ENCODE results near the gene SH2D5.

The SH2D5 gene

GRCh38 chr1:20732588-20733359, at the start of gene SH2D5:
Gene SH2D5 (minus strand): TSS chr1:20732703. CDS start chr1:20728044, 4,659 bp downstream.
- peak; percentile 44 to 45 for DNase-seq (ENCODE audit: low read depth in 1 of 2, low spot score in 1 of 2)

- DNase-seq (ENCODE audit: low read depth in 1 of 2, low spot score in 1 of 2) = no peak
Observed at GRCh38 chr1:20775700-20776099, 43.2 kb upstream of the SH2D5 start.

GRCh38 chr1:20771780-20772179, 39.3 kb upstream of the SH2D5 start:
- DNase-seq (ENCODE audit: low read depth in 1 of 2, low spot score in 1 of 2) = no peak

- DNase-seq (ENCODE audit: low read depth in 1 of 2, low spot score in 1 of 2) = no peak
Observed at GRCh38 chr1:20770314-20771087, 38.0 kb upstream of the SH2D5 start.

- no peak for DNase-seq (ENCODE audit: low read depth in 1 of 2, low spot score in 1 of 2)
Observed at GRCh38 chr1:20767271-20767670, 34.8 kb upstream of the SH2D5 start.

GRCh38 chr1:20763417-20763816, 30.9 kb upstream of the SH2D5 start:
- DNase-seq (ENCODE audit: low read depth in 1 of 2, low spot score in 1 of 2) = no peak

- DNase-seq (ENCODE audit: low read depth in 1 of 2, low spot score in 1 of 2) = no peak
Observed at GRCh38 chr1:20760322-20760721, 27.8 kb upstream of the SH2D5 start.

GRCh38 chr1:20753589-20753988, 21.1 kb upstream of the SH2D5 start:
- no peak for DNase-seq (ENCODE audit: low read depth in 1 of 2, low spot score in 1 of 2)

GRCh38 chr1:20751462-20751990, 19.0 kb upstream of the SH2D5 start:
- no peak for DNase-seq (ENCODE audit: low read depth in 1 of 2, low spot score in 1 of 2)

- DNase-seq (ENCODE audit: low read depth in 1 of 2, low spot score in 1 of 2) = no peak
Observed at GRCh38 chr1:20742671-20743070, 10.2 kb upstream of the SH2D5 start.

- no peak for DNase-seq (ENCODE audit: low read depth in 1 of 2, low spot score in 1 of 2)
Observed at GRCh38 chr1:20740781-20741180, 8.3 kb upstream of the SH2D5 start.

- DNase-seq (ENCODE audit: low read depth in 1 of 2, low spot score in 1 of 2) = no peak
Observed at GRCh38 chr1:20739225-20739624, 6.7 kb upstream of the SH2D5 start.

- no peak for DNase-seq (ENCODE audit: low read depth in 1 of 2, low spot score in 1 of 2)
Observed at GRCh38 chr1:20735581-20736111, 3.1 kb upstream of the SH2D5 start.

GRCh38 chr1:20733360-20733975, 965 bp upstream of the SH2D5 start:
- no peak for DNase-seq (ENCODE audit: low read depth in 1 of 2, low spot score in 1 of 2)

- peak in 1 of 2 donors; percentile 42 for DNase-seq (ENCODE audit: low read depth in 1 of 2, low spot score in 1 of 2)
Observed at GRCh38 chr1:20732071-20732587, 374 bp downstream of the SH2D5 start.

- no peak for DNase-seq (ENCODE audit: low read depth in 1 of 2, low spot score in 1 of 2)
Observed at GRCh38 chr1:20731057-20731991, 1.2 kb downstream of the SH2D5 start.

- DNase-seq (ENCODE audit: low read depth in 1 of 2, low spot score in 1 of 2) = no peak
Observed at GRCh38 chr1:20730690-20731056, 1.8 kb downstream of the SH2D5 start.

GRCh38 chr1:20729990-20730689, 2.4 kb downstream of the SH2D5 start:
- no peak for DNase-seq (ENCODE audit: low read depth in 1 of 2, low spot score in 1 of 2)

GRCh38 chr1:20729155-20729931, 3.2 kb downstream of the SH2D5 start:
- no peak for DNase-seq (ENCODE audit: low read depth in 1 of 2, low spot score in 1 of 2)

All from activated T-helper 1 cell treated with anti-CD3 and anti-CD28 coated beads, Interleukin-2, amount 50 U/mL, for 16 hours (primary cell).